ENCODE data around the gene HSP90B1.

Gene HSP90B1

GRCh38 chr12:103930787-103931735 is 851 bp downstream of the HSP90B1 start:
- no peak for DNase-seq

- DNase-seq: no peak
Observed at GRCh38 chr12:103933237-103933636, 3.0 kb downstream of the HSP90B1 start.

- DNase-seq: no peak
Observed at GRCh38 chr12:103936679-103937078, 6.5 kb downstream of the HSP90B1 start.

GRCh38 chr12:103944964-103945363 is 14.8 kb downstream of the HSP90B1 start:
- DNase-seq: no peak

GRCh38 chr12:103947871-103948555 is 17.8 kb downstream of the HSP90B1 start:
- DNase-seq: no peak

- no peak for DNase-seq
Observed at GRCh38 chr12:103948746-103949406, 18.7 kb downstream of the HSP90B1 start.

- no peak for DNase-seq
Observed at GRCh38 chr12:103952497-103952896, 22.3 kb downstream of the HSP90B1 start.

- no peak for DNase-seq
Observed at GRCh38 chr12:103955811-103956508, 25.8 kb downstream of the HSP90B1 start.

- no peak for DNase-seq
Observed at GRCh38 chr12:103956509-103957027, 26.4 kb downstream of the HSP90B1 start.

- DNase-seq: no peak
Observed at GRCh38 chr12:103957865-103958388, 27.7 kb downstream of the HSP90B1 start.

- no peak for DNase-seq
Observed at GRCh38 chr12:103958621-103959020, 28.4 kb downstream of the HSP90B1 start.

GRCh38 chr12:103960616-103961227 is 30.5 kb downstream of the HSP90B1 start:
- DNase-seq: no peak

- DNase-seq: no peak
Observed at GRCh38 chr12:103962493-103962892, 32.3 kb downstream of the HSP90B1 start.

- DNase-seq: no peak
Observed at GRCh38 chr12:103964805-103965204, 34.6 kb downstream of the HSP90B1 start.

- DNase-seq: no peak
Observed at GRCh38 chr12:103965255-103965589, 35.0 kb downstream of the HSP90B1 start.

- peak; percentile 94 for DNase-seq
Observed at GRCh38 chr12:103965590-103966504, 35.6 kb downstream of the HSP90B1 start, which contains the start of gene TDG. TSS of gene TDG (plus strand) at chr12:103965872. CDS start at chr12:103966038, 166 bp downstream.

GRCh38 chr12:103966736-103967135 is 36.5 kb downstream of the HSP90B1 start:
- DNase-seq: no peak

GRCh38 chr12:103969391-103969790 is 39.2 kb downstream of the HSP90B1 start:
- no peak for DNase-seq

- DNase-seq: no peak
Observed at GRCh38 chr12:103973909-103974308, 43.7 kb downstream of the HSP90B1 start.

- DNase-seq: no peak
Observed at GRCh38 chr12:103975368-103975767, 45.2 kb downstream of the HSP90B1 start.
